GM18873 (cell line): ENCODE measurements around the gene HOXB8.

Experiments
- ATAC-seq: cut with Tn5 transposase; IDR thresholded peaks from one replicate; pipeline ENCODE4 v1.9.1; 2021; ENCODE audit warnings: mild to moderate bottlenecking, moderate library complexity, moderate number of reproducible peaks; ENCODE audit not compliant: unreplicated experiment, low FRiP score

The HOXB8 gene

GRCh38 chr17:48639136-48639535, 24.0 kb upstream of the HOXB8 start:
- no peak for ATAC-seq

- no peak for ATAC-seq
These were observed 22.5 kb upstream of the HOXB8 start for GRCh38 chr17:48637323-48638260.

- ATAC-seq, result no peak
These were observed 21.3 kb upstream of the HOXB8 start for GRCh38 chr17:48636177-48637018.

GRCh38 chr17:48634493-48635208, 19.6 kb upstream of the HOXB8 start:
- ATAC-seq, result no peak

- no peak for ATAC-seq
These were observed 18.2 kb upstream of the HOXB8 start for GRCh38 chr17:48633266-48633677.

GRCh38 chr17:48632579-48633265, 17.6 kb upstream of the HOXB8 start:
- ATAC-seq, result no peak

GRCh38 chr17:48631693-48632578, 16.8 kb upstream of the HOXB8 start:
- ATAC-seq, result no peak

GRCh38 chr17:48630925-48631692, 16.0 kb upstream of the HOXB8 start:
- ATAC-seq, result no peak

GRCh38 chr17:48630009-48630924, 15.2 kb upstream of the HOXB8 start:
- ATAC-seq, result no peak

- no peak for ATAC-seq
These were observed 14.3 kb upstream of the HOXB8 start for GRCh38 chr17:48629411-48629759.

- no peak for ATAC-seq
These were observed 13.7 kb upstream of the HOXB8 start for GRCh38 chr17:48628649-48629410.

- no peak for ATAC-seq
These were observed 12.8 kb upstream of the HOXB8 start for GRCh38 chr17:48627623-48628521.

GRCh38 chr17:48627118-48627597, 12.1 kb upstream of the HOXB8 start:
- no peak for ATAC-seq

- no peak for ATAC-seq
These were observed 11.4 kb upstream of the HOXB8 start, which contains the start of gene HOXB9 for GRCh38 chr17:48626245-48627117. TSS of gene HOXB9 (minus strand) at chr17:48626358. CDS start at chr17:48626269, 89 bp downstream.
